Left renal cortex interstitium (tissue), 4 donors: ENCODE data around the gene SHISAL1. TPM values are rescaled to one million over a fixed set of nuclear protein-coding genes. Genes with fewer than 3 reads are reported as not detected.
A peak's percentile ranks its signal among the peaks of the same experiment; 100 is the strongest.
"Not testable (repeated sequence)": the region's sequence is repeated elsewhere in the genome, so short reads cannot be mapped to it uniquely, and the experiment has no call there.

Experiments used
- DNase-seq, 4 donors: peaks; one replicate each; pipeline ENCODE4 v3.0.0-alpha.2; 2013; ENCODE audit warnings: low read depth in 4 of 4, low spot score in 2 of 4, missing footprints in 1 of 4
- polyA plus RNA-seq, 4 donors: library from polyadenylated mRNA; unstranded; fragments of 120-200 nt; gene quantifications; one replicate each; pipeline ENCODE4 v1.2.1, GENCODE V29; 2013; ENCODE audit not compliant: insufficient read length in 4 of 4

SHISAL1 gene
- polyA plus RNA-seq, 4 donors: 1.9 to 2.7 (median 2.4) TPM

GRCh38 chr22:44305455-44305854 lies 7.3 kb downstream of the SHISAL1 start:
- no peak for DNase-seq

GRCh38 chr22:44304911-44305310 lies 7.8 kb downstream of the SHISAL1 start:
- DNase-seq: no peak

GRCh38 chr22:44304354-44304753 lies 8.4 kb downstream of the SHISAL1 start:
- DNase-seq: no peak

- DNase-seq: not testable (repeated sequence)
Observed at GRCh38 chr22:44302363-44302762, 10.4 kb downstream of the SHISAL1 start.

GRCh38 chr22:44301039-44301438 lies 11.7 kb downstream of the SHISAL1 start:
- no peak for DNase-seq

- no peak for DNase-seq
Observed at GRCh38 chr22:44299124-44299523, 13.6 kb downstream of the SHISAL1 start.

- no peak for DNase-seq
Observed at GRCh38 chr22:44298406-44299091, 14.2 kb downstream of the SHISAL1 start.

- DNase-seq: no peak
Observed at GRCh38 chr22:44297470-44298061, 15.2 kb downstream of the SHISAL1 start.

- no peak for DNase-seq
Observed at GRCh38 chr22:44295406-44295805, 17.3 kb downstream of the SHISAL1 start.

- no peak for DNase-seq
Observed at GRCh38 chr22:44293876-44294275, 18.9 kb downstream of the SHISAL1 start.

- no peak for DNase-seq
Observed at GRCh38 chr22:44293034-44293433, 19.7 kb downstream of the SHISAL1 start.

GRCh38 chr22:44292521-44292920 lies 20.2 kb downstream of the SHISAL1 start:
- DNase-seq: no peak

- peak in 1 of 4 donors; percentile 37 for DNase-seq
Observed at GRCh38 chr22:44291674-44292360, 20.9 kb downstream of the SHISAL1 start.

- DNase-seq: no peak
Observed at GRCh38 chr22:44291265-44291664, 21.5 kb downstream of the SHISAL1 start.

GRCh38 chr22:44289414-44290171 lies 23.2 kb downstream of the SHISAL1 start:
- DNase-seq: peak in 1 of 4 donors; percentile 23

GRCh38 chr22:44288913-44289312 lies 23.8 kb downstream of the SHISAL1 start:
- no peak for DNase-seq

GRCh38 chr22:44287741-44288140 lies 25.0 kb downstream of the SHISAL1 start:
- no peak for DNase-seq

GRCh38 chr22:44287121-44287693 lies 25.5 kb downstream of the SHISAL1 start:
- no peak for DNase-seq

GRCh38 chr22:44286646-44287045 lies 26.1 kb downstream of the SHISAL1 start:
- no peak for DNase-seq

- DNase-seq: no peak
Observed at GRCh38 chr22:44284711-44285110, 28.0 kb downstream of the SHISAL1 start.
